NT2/D1 (cell line): ENCODE data around the gene AMH.

Experiments
- SUZ12 ChIP-seq: IDR thresholded peaks from 2 replicates; pipeline ENCODE4 v1.6.1; 2011; ENCODE audit not compliant: insufficient read length, insufficient read depth; ENCODE audit errors: extremely low read depth
- YY1 ChIP-seq: IDR thresholded peaks from 2 replicates; pipeline ENCODE4 v1.6.1; 2011; ENCODE audit not compliant: insufficient read length, insufficient read depth
- ZNF274 ChIP-seq: IDR thresholded peaks from 2 replicates; pipeline ENCODE4 v1.6.1; 2011; ENCODE audit warnings: mild to moderate bottlenecking, low read depth, low read length

DNA sequence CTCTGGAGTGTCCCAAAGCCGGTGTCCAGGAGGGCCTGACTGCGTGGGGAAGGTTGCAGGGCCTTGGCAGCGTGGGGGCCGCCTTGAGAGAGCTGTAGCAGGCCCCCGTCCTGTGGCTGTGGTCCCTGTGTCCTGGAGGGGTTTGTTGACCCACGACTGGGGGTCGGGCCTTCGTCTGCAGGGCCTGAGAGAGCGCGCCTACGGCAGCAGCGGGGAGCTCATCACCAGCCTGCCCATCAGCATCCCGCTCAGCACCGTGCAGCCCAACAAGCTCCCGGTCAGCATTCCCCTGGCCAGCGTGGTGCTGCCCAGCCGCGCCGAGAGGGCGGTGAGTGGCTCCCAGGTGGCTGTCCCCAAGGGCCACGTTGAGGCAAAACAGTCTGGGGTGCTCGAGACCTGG, 31.5 kb upstream of the AMH start:
- TF ChIP-seq YY1 (no peak), ZNF274 (no peak), SUZ12 (no peak)
